Esophagus mucosa (tissue), 1 donor: ENCODE results near the gene TCF3. TPM values are rescaled to one million over a fixed set of nuclear protein-coding genes. Genes with fewer than 3 reads are reported as not detected.

Experiments used
- ATAC-seq: fragments of 200-7000 bp; cut with Tn5 transposase; one replicate; pipeline ENCODE4 v1.9.1; 2020
- total RNA-seq: library from RNA; stranded (reverse); gene quantifications from one replicate; pipeline ENCODE4 v1.2.4, GENCODE V29; 2023
- donor health status: DM: yes; HTN: yes; CAD: no.

Gene TCF3
- total RNA-seq, 1 donor from 2014 or later = 39.5 TPM

DNA sequence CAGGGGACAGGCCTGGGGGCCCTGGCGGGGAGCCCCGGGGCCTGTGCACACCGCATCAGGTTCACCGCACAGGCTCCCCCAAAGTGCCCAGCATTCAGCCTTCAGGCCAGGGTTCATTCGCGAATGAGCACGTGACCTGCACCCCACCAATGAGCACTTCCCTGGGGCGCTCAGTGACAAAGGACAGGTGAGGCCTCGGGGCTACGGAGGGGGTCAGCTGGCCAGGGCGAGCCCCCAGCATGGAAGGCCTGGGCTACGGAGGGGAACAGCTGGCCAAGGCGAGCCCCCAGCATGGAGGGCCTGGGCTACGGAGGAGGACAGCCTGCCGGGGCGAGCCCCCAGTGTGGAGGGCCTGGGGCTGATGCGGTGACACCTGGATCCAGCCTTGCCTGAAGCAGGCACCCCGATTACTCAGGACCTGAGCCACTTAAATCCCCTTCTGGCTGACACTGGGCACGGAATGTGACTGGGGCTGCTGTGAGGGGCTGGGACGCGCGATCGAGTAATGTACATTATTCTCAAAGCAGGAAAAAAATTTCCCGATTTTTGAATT, 23.1 kb downstream of the TCF3 start:
- ATAC-seq = no peak

- ATAC-seq = no peak
Measured at GRCh38 chr19:1627194-1627593, 25.2 kb downstream of the TCF3 start.

DNA sequence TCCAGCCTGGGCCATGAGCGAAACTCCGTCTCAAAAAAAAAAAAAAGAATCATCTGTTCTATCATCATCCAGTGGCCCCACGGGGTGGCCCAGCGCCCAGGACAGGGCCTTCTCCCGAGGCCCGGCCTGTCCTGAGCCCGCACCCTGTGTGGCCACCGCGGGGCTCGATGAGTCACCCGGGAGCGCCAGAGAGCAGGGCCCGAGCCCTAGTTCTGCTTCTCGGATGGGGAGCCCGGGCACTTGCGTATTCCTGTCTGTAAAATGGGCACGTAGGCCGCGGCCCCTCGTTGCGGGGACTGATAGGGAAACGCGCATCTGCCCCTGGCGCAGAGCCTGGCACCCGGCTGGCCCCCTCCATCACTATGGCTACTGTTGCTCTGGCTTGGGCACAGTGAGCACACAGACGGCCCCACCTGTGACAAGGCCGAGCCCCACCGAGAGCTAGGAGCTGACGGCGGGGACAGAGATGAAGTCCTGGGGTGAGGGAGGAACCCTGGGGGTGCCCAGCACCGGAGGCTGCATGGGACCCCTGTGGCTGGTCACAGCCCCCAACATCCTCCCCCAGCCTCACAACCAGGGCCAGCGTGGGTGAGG, 25.9 kb downstream of the TCF3 start:
- ATAC-seq = no peak

DNA sequence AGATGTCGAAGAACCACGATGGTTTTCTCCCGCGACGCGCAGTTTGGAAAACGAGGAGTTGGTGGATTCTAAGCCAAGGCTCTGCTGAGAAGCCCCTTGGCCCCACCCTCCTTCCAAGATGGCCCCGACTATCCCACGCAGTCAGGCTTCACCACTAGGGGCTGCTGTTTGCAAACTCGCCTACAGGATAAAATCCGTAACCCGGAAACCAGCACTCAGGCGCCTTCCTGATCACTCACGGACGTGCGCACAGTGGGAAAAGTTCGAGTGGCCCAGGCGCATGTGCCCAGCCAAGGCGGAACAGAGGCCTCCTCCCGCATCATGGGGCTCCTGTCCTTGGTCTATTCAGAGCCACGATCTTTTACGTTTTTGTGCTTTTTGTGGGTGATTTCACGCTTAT, 28.0 kb downstream of the TCF3 start:
- peak; percentile 33 for ATAC-seq

DNA sequence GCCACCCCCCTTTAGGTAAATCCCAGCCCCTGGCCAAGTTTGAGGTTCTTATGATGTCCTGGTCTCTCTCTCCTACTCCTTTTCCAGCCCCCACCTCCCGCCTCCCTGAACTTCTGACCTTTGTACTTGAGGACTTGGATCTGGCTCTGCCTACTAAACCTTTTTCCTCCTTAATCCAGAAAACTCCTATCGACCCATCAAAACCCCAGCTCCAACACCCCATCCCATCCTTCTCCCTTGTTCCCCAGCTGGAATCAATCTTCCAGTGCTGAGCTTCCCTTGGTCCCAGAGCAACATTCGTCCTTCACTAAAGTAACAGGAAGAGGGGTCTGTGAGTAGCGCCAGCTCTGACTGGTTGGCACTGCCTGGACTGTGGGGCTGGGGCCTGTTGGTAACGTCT, 29.9 kb downstream of the TCF3 start:
- no peak for ATAC-seq

- no peak for ATAC-seq
Measured at GRCh38 chr19:1622007-1622406, 30.4 kb downstream of the TCF3 start.

- no peak for ATAC-seq
Measured at GRCh38 chr19:1621574-1621973, 30.8 kb downstream of the TCF3 start.

DNA sequence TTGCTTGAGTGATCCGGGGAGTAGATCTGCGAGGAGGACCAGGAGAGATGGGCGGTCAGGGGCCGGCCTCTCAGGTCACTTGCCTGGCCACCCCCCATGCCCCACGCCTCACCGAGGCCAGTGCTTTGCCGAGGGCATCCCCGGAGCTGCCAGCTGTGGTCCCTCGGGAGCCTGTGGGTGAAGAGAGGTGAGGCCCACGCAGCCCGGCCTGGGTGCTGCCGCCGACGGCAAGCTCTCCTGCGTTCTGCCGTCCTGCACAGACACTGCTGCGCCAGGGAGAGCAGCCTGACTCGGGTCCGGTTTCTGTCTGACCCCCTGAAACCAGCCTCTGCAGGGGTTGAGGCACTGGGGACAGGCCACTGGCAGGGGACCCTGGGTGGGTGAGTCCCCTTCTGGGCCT, 31.4 kb downstream of the TCF3 start:
- no peak for ATAC-seq

- no peak for ATAC-seq
Measured at GRCh38 chr19:1620502-1620901, 31.9 kb downstream of the TCF3 start.

DNA sequence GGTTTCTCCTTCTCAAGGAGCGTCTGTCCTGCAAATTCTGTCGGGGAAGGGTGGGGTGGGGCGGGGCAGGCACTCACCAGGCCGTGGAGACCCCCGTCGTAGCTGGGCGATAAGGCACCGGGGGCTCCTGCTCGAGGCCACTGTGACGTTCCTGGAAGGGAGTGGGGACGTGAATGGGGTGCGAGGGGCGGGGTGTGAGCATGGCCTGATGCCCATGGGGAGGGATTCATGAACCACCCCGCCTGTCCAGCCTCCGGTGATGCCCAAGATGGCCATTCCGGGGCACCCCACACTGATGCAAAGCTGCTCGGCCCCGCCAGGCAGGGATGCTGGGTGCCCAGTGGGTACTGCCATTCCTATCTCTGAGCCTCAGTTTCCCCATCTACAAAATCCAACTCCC, 32.7 kb downstream of the TCF3 start:
- no peak for ATAC-seq

DNA sequence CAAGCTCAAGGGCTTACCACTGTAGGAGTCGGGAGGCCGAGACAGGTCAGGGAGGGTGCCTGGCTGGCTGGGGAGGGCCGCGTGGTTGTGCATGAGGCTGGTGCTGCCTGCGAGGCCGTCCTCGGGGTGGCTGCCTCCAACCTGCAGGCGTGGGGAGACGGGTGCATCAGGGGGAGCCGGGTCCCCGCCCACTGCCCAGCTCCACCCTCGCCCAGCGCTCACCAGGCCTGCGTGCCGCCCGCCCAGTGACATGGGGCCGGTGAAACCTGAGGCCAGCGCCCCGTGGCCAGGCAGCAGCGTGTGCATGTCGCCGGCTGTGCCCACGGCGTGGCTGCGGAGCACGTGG, 33.3 kb downstream of the TCF3 start:
- ATAC-seq = peak; percentile 6

- ATAC-seq = peak; percentile 51
Measured at GRCh38 chr19:1618157-1619093, 34.0 kb downstream of the TCF3 start.

GRCh38 chr19:1616875-1617274, 35.5 kb downstream of the TCF3 start:
- ATAC-seq = no peak

DNA sequence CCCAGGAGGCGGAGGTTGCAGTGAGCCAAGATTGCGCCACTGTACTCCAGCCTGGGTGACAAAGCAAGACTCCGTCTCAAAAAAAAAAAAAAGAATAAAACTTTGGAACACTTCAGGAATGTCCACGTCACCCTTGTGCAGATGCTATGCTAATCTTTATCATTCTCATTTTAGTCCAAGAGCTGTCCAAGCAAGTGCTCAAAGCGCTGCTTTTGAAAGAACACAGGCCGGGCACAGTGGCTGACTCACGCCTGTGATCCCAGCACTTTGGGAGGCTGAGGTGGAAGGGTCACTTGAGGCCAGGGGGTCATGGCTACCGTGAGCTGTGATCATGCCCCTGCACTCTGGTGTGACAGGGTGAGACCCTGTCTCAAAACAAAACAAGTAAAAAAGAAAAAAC, 36.0 kb downstream of the TCF3 start:
- ATAC-seq = no peak

DNA sequence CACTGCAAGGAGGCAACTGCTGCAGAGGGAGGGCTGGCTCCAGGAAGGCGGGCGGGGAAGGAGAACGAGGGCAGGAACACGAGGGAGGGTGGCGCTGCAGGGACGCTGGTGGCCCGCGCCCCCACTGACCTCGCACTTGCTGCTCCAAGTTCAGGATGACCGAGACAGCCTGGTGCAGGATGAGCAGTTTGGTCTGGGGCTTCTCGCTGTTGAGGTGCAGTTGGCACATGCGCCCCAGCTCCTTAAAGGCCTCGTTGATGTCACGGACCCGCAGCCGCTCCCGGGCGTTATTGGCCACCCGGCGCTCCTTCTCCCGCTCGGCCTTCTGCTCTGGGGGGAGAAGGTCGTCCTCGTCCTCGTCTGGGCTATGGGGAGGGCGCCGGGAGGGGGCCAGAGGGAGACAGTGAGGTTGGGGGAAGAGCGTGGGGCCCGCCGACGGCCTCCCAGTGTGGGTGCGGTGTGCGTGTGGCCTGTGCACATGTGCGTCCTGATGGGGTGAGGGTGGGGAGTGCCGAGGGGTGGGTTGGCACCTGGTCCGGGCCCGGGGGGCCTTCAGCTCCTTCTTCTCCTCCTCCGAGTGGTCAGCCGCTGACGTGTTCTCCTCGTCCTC, 37.2 kb downstream of the TCF3 start:
- ATAC-seq = no peak

- no peak for ATAC-seq
Measured at GRCh38 chr19:1613808-1614570, 38.4 kb downstream of the TCF3 start.

DNA sequence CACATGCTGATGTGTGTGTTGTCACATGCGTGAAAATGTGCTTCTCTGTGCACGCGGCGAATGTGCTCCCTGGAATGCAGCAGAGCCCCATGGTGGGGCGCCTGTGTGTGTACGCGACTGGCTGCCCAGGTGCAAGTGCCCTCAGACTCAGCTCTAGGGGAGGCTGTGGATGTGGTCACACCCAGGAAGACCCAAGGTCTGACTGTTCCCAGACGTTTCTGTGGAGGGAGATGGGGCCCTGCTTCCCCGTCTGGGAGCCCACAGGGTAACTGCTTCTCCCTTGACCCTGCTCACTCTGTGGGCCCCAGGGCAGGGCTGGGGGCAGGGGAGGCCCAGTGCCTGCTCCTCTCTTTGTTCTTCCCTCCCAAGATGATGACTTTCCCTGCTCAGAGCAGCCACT, 39.3 kb downstream of the TCF3 start:
- ATAC-seq = no peak

- ATAC-seq = no peak
Measured at GRCh38 chr19:1612114-1613086, 40.0 kb downstream of the TCF3 start.

GRCh38 chr19:1611353-1611752, 41.1 kb downstream of the TCF3 start:
- ATAC-seq = no peak

GRCh38 chr19:1610579-1610978, 41.8 kb downstream of the TCF3 start:
- no peak for ATAC-seq

GRCh38 chr19:1609680-1610474, 42.5 kb downstream of the TCF3 start:
- ATAC-seq = no peak
